HepG2 (cell line): ENCODE measurements around the gene TCF12. TPM values are rescaled to one million over a fixed set of nuclear protein-coding genes. Genes with fewer than 3 reads are reported as not detected.

Source experiments
- ATAC-seq: fragments of 200-7000 bp; cut with Tn5 transposase; 3 replicates; pipeline ENCODE4 v1.9.1; 2020; ENCODE audit warnings: mild to moderate bottlenecking, moderate library complexity
- BruUV-seq: library from RNA; stranded (reverse); fragments of 400-500 nt; replicated peaks from 2 replicates; lab custom pipeline; 2021; lab: Mats Ljungman, UMichigan
- CTCF ChIA-PET: fragments of 300-600 bp; formaldehyde crosslinking; extraction: SDS; loops from one replicate; lab custom pipeline; 2021; ENCODE audit warnings: low total read pairs, inconsistent platforms, low intra/inter-chr PET ratio; lab: Yijun Ruan, JAX
- POLR2A ChIA-PET: fragments of 350-600 bp; sonication (Branson Sonifier 250); formaldehyde crosslinking; loops from one replicate; lab custom pipeline; 2020; ENCODE audit warnings: antibody characterized with exemption, inconsistent platforms; lab: Yijun Ruan, JAX
- DNase-seq: peaks from one replicate; pipeline ENCODE4 v3.0.0-alpha.2; 2015; ENCODE audit warnings: low spot score
- FAIRE-seq: peaks from 3 replicates; lab custom pipeline; 2011; peaks lifted over from hg19 to GRCh38; lab: Jason Lieb, UNC
- H2AFZ ChIP-seq: one replicate; pipeline ENCODE4 v1.6.1; 2011; ENCODE audit warnings: low read length, inconsistent platforms
- H3K27ac ChIP-seq: fragments of 300-600 bp; 3 replicates; pipeline ENCODE4 v1.8.0; 2011; ENCODE audit warnings: mixed run types, mild to moderate bottlenecking, mixed read lengths, low read length, inconsistent platforms; ENCODE audit not compliant: insufficient read depth; ENCODE audit errors: extremely low read length
- H3K27me3 ChIP-seq, 2 experiments: fragments of 200-600 bp in 1 of 2; 2 replicates in 1 of 2; 3 replicates in 1 of 2; pipeline versions ENCODE4 v1.6.0 to v1.8.0; 2011; ENCODE audit warnings: low read length in 2 of 2, mild to moderate bottlenecking in 2 of 2, moderate library complexity in 2 of 2, inconsistent platforms in 1 of 2; ENCODE audit not compliant: insufficient read depth in 2 of 2, control insufficient read depth in 1 of 2
- H3K36me3 ChIP-seq, 2 experiments: fragments of 200-600 bp in 1 of 2; replicated peaks in 1 of 2; 2 replicates in 1 of 2; 3 replicates in 1 of 2; pipeline versions ENCODE4 v1.5.1 to v1.8.0; 2011; ENCODE audit warnings: low read length in 2 of 2, inconsistent platforms in 1 of 2; ENCODE audit not compliant: insufficient read depth in 2 of 2, control insufficient read depth in 1 of 2
- H3K4me1 ChIP-seq: 2 replicates; pipeline ENCODE4 v1.5.1; 2012; ENCODE audit warnings: low read length, inconsistent platforms; ENCODE audit not compliant: insufficient read depth
- H3K4me2 ChIP-seq: 2 replicates; pipeline ENCODE4 v1.6.0; 2011; ENCODE audit warnings: low read depth, low read length, inconsistent platforms
- H3K4me3 ChIP-seq, 3 experiments: fragments of 200-600 bp in 1 of 3; sonication (generic), shearing (Covaris generic) in 1 of 3; replicated peaks in 1 of 3; 2 replicates each; pipeline ENCODE4 v1.5.1; 2011 to 2016; ENCODE audit warnings: low read length in 3 of 3, inconsistent platforms in 2 of 3, low read depth in 2 of 3, mild to moderate bottlenecking in 2 of 3, control low read depth in 1 of 3, mixed read lengths in 1 of 3; ENCODE audit not compliant: insufficient read depth in 1 of 3
- H3K79me2 ChIP-seq: one replicate; pipeline ENCODE4 v1.6.1; 2011; ENCODE audit warnings: low read length, inconsistent platforms; ENCODE audit not compliant: insufficient read depth
- H3K9ac ChIP-seq: 2 replicates; pipeline ENCODE4 v1.6.0; 2011; ENCODE audit warnings: mild to moderate bottlenecking, low read depth, low read length, inconsistent platforms; ENCODE audit not compliant: insufficient read depth
- H3K9me3 ChIP-seq: 2 replicates; pipeline ENCODE4 v1.5.1; 2012; ENCODE audit warnings: mild to moderate bottlenecking, low read length
- H4K20me1 ChIP-seq: 2 replicates; pipeline ENCODE4 v1.6.0; 2011; ENCODE audit warnings: inconsistent platforms, mild to moderate bottlenecking, low read length, moderate library complexity; ENCODE audit not compliant: insufficient read depth
- CEBPB ChIP-seq: IDR thresholded peaks from 2 replicates; pipeline ENCODE4 v1.6.1; 2011; ENCODE audit warnings: low read depth, low read length, improper control_type of control experiment, borderline replicate concordance
- FOXK1 ChIP-seq: sonication (generic); formaldehyde crosslinking; IDR thresholded peaks from 2 replicates; pipeline ENCODE4 v1.4.0; 2020; ENCODE audit warnings: low read depth, missing genetic modification reagents, borderline replicate concordance
- FOXK2 ChIP-seq: fragments of 450-650 bp; IDR thresholded peaks from 2 replicates; pipeline ENCODE4 v1.6.1; 2016
- ZBTB42 ChIP-seq: sonication (generic); formaldehyde crosslinking; IDR thresholded peaks from 2 replicates; pipeline ENCODE4 v1.5.0; 2020; ENCODE audit warnings: mild to moderate bottlenecking, missing genetic modification reagents
- ZNF503 ChIP-seq: sonication (generic); formaldehyde crosslinking; IDR thresholded peaks from 2 replicates; pipeline ENCODE4 v1.4.0; 2020; ENCODE audit warnings: missing genetic modification reagents
- WGBS: methylation state at CpG from one replicate; pipeline ENCODE4 v1.1.6; 2017; ENCODE audit warnings: low lambda C conversion rate; 5-methylcytosine and 5-hydroxymethylcytosine counted together
- in situ Hi-C: cut with HindIII; loops from 2 replicates; pipeline ENCODE4 v1.10.0; 2017; ENCODE audit warnings: low pct_unique_long_range_greater_than_20kb; ENCODE audit not compliant: extremely low pct_ligation_motif_present
- intact Hi-C: fragments of 100-400 bp; cut with micrococcal nuclease; formaldehyde crosslinking; loops from one replicate; pipeline ENCODE4 v1.10.0; 2022; ENCODE audit not compliant: unreplicated experiment
- polyA plus RNA-seq, 8 experiments: library from polyadenylated mRNA; depleted of rRNA in 3 of 8; stranded (reverse) in 7 of 8; unstranded in 1 of 8; fragments of >200 nt; fragmentation: Illumina TruSeq in 4 of 8; extraction: Trizol in 4 of 8; gene quantifications; 2 replicates each; pipeline versions ENCODE4 v1.2.1 to v1.2.3, GENCODE V29; 2011 to 2016; ENCODE audit warnings: low read depth in 4 of 8, missing spikeins in 1 of 8, mixed read lengths in 1 of 8; ENCODE audit not compliant: insufficient read depth in 1 of 8
- total RNA-seq, 5 experiments: library from RNA; depleted of rRNA; stranded (reverse); fragments of >200 nt; fragmentation: Illumina TruSeq; extraction: Trizol; gene quantifications; 2 replicates each; pipeline ENCODE4 v1.2.3, GENCODE V29; 2016; ENCODE audit warnings: low read depth in 1 of 5

The TCF12 gene
- total and polyA plus RNA-seq, 2 of the 13 experiments (the other 11 are each of a cell fraction or from before 2014, with no cell fraction given), result 48.6 to 51.1 TPM

- WGBS, result 100% methylated on average over 1 of the region's 1 CpG
- CTCF ChIA-PET, result no interaction called here
- in situ Hi-C loops, result loop anchor here (25.0 kb wide), 1 partner anchor 708 kb away; no protein-coding TSS in a partner anchor
These were observed 276.9 kb downstream of the TCF12 start for GRCh38 chr15:57195326-57195725.

GRCh38 chr15:57196865-57197264 is 278.4 kb downstream of the TCF12 start:
- Histone ChIP-seq H3K27me3 (no peaks in the 10 kb centered on the region), H3K27ac (no peak overlapping the region), H4K20me1 (0 out of 2 replicates have a peak, but pooled peaks cover 3% of the 10 kb centered on the region), H3K9me3 (no peaks in the 10 kb centered on the region), H3K4me3 (no peak overlapping the region), H3K9ac (no peak overlapping the region), H3K4me2 (no peak overlapping the region), H2AFZ (no peak overlapping the region), H3K36me3 (peaks cover 13 to 35% of the 10 kb centered on the region in 2 experiments; a peak in 4 of 5 replicates), H3K4me1 (peaks cover 12% of the 10 kb centered on the region), H3K79me2 (no peaks in the 10 kb centered on the region)
- WGBS, result 100% methylated on average over 1 of the region's 1 CpG
- ChIA-PET CTCF (no interaction called here), POLR2A (no interaction called here)
- in situ Hi-C loops, result loop anchor here (25.0 kb wide), 1 partner anchor 710 kb away; no protein-coding TSS in a partner anchor
- FAIRE-seq (no peak), DNase-seq (no peak), ATAC-seq (no peak)
- 0 out of 2 replicates have a peak, but pooled peaks have one; percentile 13 for TF ChIP-seq CEBPB
- TF ChIP-seq FOXK1, result no peak
- intact Hi-C loops, result no loop called here
- no TSS peak for BruUV-seq

More at GRCh38 chr15:57195326-57195725, 276.9 kb downstream of the TCF12 start:
- BruUV-seq, result no TSS peak
- no peak for ATAC-seq
- Histone ChIP-seq H3K27ac (no peak overlapping the region), H4K20me1 (no peaks in the 10 kb centered on the region), H3K9ac (no peak overlapping the region), H3K4me1 (no peaks in the 10 kb centered on the region), H3K9me3 (no peaks in the 10 kb centered on the region), H3K4me2 (no peak overlapping the region), H3K36me3 (peaks cover 13 to 40% of the 10 kb centered on the region in 2 experiments; a peak in 4 of 5 replicates), H3K27me3 (no peaks in the 10 kb centered on the region), H2AFZ (no peak overlapping the region), H3K4me3 (no peak overlapping the region), H3K79me2 (no peaks in the 10 kb centered on the region)
- POLR2A ChIA-PET, result no interaction called here
- intact Hi-C loops, result no loop called here
- TF ChIP-seq FOXK2 (no peak), ZNF503 (CRISPR knock-in tag) (no peak), ZBTB42 (CRISPR knock-in tag) (no peak)
- FAIRE-seq, result no peak
- DNase-seq, result no peak
